Body of pancreas (tissue), 4 donors: ENCODE measurements around the gene CDKN2C.

Experiments
- POLR2A ChIP-seq, 3 donors: fragments of 450-650 bp; IDR thresholded peaks; one replicate each; pipeline ENCODE4 v1.6.1; 2016; ENCODE audit warnings: antibody characterized with exemption in 3 of 3, mild to moderate bottlenecking in 2 of 3
- TF ChIP-seq, protein P1 (sequence below), 7 experiments: fragments of 450-650 bp in 4 of 7; fragments of 200-600 bp in 3 of 7; sonication (generic) in 3 of 7; IDR thresholded peaks; one replicate each; pipeline ENCODE4 v1.5.1; 2016 to 2019; ENCODE audit warnings: antibody characterized with exemption in 7 of 7

DNA sequence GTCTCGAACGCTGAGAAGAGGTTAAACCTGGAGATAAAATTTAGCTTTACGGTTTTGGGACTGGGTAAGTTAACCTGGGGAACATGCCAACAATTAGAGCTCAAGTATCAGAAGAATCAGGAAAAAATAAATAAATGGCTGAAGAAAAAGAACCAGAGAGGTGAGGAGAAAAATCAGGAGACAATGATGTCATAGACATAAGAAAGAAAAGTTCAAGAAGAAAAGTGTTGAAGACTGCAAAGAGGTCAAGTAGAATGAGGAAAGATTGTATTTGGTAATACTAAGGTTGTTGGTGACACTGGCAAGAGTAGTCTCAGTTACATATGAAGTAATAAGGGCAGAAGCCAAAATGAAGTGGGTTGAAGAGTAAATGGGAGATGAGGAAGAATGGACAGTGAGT is 26.0 kb downstream of the CDKN2C start:
- TF ChIP-seq, protein P1, sequence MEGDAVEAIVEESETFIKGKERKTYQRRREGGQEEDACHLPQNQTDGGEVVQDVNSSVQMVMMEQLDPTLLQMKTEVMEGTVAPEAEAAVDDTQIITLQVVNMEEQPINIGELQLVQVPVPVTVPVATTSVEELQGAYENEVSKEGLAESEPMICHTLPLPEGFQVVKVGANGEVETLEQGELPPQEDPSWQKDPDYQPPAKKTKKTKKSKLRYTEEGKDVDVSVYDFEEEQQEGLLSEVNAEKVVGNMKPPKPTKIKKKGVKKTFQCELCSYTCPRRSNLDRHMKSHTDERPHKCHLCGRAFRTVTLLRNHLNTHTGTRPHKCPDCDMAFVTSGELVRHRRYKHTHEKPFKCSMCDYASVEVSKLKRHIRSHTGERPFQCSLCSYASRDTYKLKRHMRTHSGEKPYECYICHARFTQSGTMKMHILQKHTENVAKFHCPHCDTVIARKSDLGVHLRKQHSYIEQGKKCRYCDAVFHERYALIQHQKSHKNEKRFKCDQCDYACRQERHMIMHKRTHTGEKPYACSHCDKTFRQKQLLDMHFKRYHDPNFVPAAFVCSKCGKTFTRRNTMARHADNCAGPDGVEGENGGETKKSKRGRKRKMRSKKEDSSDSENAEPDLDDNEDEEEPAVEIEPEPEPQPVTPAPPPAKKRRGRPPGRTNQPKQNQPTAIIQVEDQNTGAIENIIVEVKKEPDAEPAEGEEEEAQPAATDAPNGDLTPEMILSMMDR (IDR thresholded peaks at IDR 0.05), result no peak
- no peak for TF ChIP-seq POLR2A (IDR thresholded peaks at IDR 0.05)
